Mesenchymal stem cell (in vitro differentiated cells and primary cell): ENCODE measurements around the gene PILRB.
"Not testable (repeated sequence)": the region's sequence is repeated elsewhere in the genome, so short reads cannot be mapped to it uniquely, and the experiment has no call there.

Source experiments
- DNase-seq: peaks from one replicate; pipeline ENCODE4 v3.0.0-alpha.2; 2013
- H2AFZ ChIP-seq: one replicate; pipeline ENCODE4 v1.6.1; 2013; ENCODE audit warnings: low read depth, mild to moderate bottlenecking, control low read depth, inconsistent platforms, low read length, moderate library complexity
- H2AK5ac ChIP-seq: 2 replicates; pipeline ENCODE4 v1.6.1; 2013; ENCODE audit warnings: low read length, moderate library complexity, mild to moderate bottlenecking, inconsistent platforms; ENCODE audit not compliant: severe bottlenecking
- H2BK120ac ChIP-seq: one replicate; pipeline ENCODE4 v1.6.1; 2013; ENCODE audit warnings: low read depth, mild to moderate bottlenecking, inconsistent platforms, low read length, moderate library complexity
- H2BK12ac ChIP-seq, 2 experiments: one replicate each; pipeline ENCODE4 v1.6.1; 2013; ENCODE audit warnings: inconsistent platforms in 2 of 2, low read length in 2 of 2, mild to moderate bottlenecking in 2 of 2, moderate library complexity in 2 of 2, control low read depth in 1 of 2
- H2BK15ac ChIP-seq: one replicate; pipeline ENCODE4 v1.6.1; 2013; ENCODE audit warnings: mild to moderate bottlenecking, low read depth, inconsistent platforms; ENCODE audit not compliant: poor library complexity, severe bottlenecking
- H2BK5ac ChIP-seq: 2 replicates; pipeline ENCODE4 v1.6.1; 2013; ENCODE audit warnings: low read depth, mild to moderate bottlenecking, low read length, control low read depth, inconsistent platforms; ENCODE audit not compliant: poor library complexity, severe bottlenecking
- H3K14ac ChIP-seq, 2 experiments: one replicate each; pipeline ENCODE4 v1.6.1; 2013; ENCODE audit warnings: inconsistent platforms in 2 of 2, low read length in 2 of 2, control low read depth in 1 of 2, mild to moderate bottlenecking in 1 of 2, moderate library complexity in 1 of 2
- H3K18ac ChIP-seq, 2 experiments: one replicate each; pipeline ENCODE4 v1.6.1; 2013; ENCODE audit warnings: inconsistent platforms in 2 of 2, low read length in 2 of 2, control low read depth in 1 of 2, low read depth in 1 of 2, mild to moderate bottlenecking in 1 of 2
- H3K23ac ChIP-seq, 2 experiments: one replicate each; pipeline ENCODE4 v1.6.1; 2013; ENCODE audit warnings: inconsistent platforms in 2 of 2, low read length in 2 of 2, mild to moderate bottlenecking in 2 of 2, moderate library complexity in 2 of 2, control low read depth in 1 of 2
- H3K27ac ChIP-seq: 2 replicates; pipeline ENCODE4 v1.5.1; 2013; ENCODE audit warnings: mild to moderate bottlenecking, moderate library complexity, low read length, control low read depth, inconsistent platforms; ENCODE audit not compliant: poor library complexity, severe bottlenecking
- H3K27me3 ChIP-seq, 2 experiments: 2 replicates each; pipeline versions ENCODE4 v1.6.1 to v1.7.0; 2013; ENCODE audit warnings: low read length in 2 of 2, mild to moderate bottlenecking in 2 of 2, moderate library complexity in 2 of 2, control low read depth in 1 of 2, inconsistent platforms in 1 of 2; ENCODE audit not compliant: control insufficient read depth in 1 of 2, insufficient read depth in 1 of 2
- H3K36me3 ChIP-seq, 2 experiments: 2 replicates each; pipeline versions ENCODE4 v1.6.1 to v1.7.0; 2013; ENCODE audit warnings: low read length in 2 of 2, control low read depth in 1 of 2, inconsistent platforms in 1 of 2, low read depth in 1 of 2, mild to moderate bottlenecking in 1 of 2; ENCODE audit not compliant: insufficient read depth in 2 of 2, control insufficient read depth in 1 of 2
- H3K4ac ChIP-seq, 2 experiments: one replicate each; pipeline ENCODE4 v1.6.1; 2013; ENCODE audit warnings: inconsistent platforms in 2 of 2, low read length in 2 of 2, mild to moderate bottlenecking in 2 of 2, moderate library complexity in 2 of 2, control low read depth in 1 of 2, low read depth in 1 of 2
- H3K4me1 ChIP-seq: 2 replicates; pipeline ENCODE4 v1.6.1; 2013; ENCODE audit warnings: low read depth, low read length, control low read depth; ENCODE audit not compliant: control insufficient read depth, insufficient read depth
- H3K4me2 ChIP-seq: 2 replicates; pipeline ENCODE4 v1.6.1; 2013; ENCODE audit warnings: low read length, mild to moderate bottlenecking, inconsistent platforms; ENCODE audit not compliant: poor library complexity, severe bottlenecking
- H3K4me3 ChIP-seq, 2 experiments: 2 replicates each; pipeline versions ENCODE4 v1.5.1 to v1.7.0; 2013; ENCODE audit warnings: low read length in 2 of 2, mild to moderate bottlenecking in 2 of 2, control low read depth in 1 of 2, low read depth in 1 of 2; ENCODE audit not compliant: insufficient read depth in 1 of 2
- H3K79me1 ChIP-seq: replicated peaks from 2 replicates; pipeline ENCODE4 v1.6.1; 2013; ENCODE audit warnings: mild to moderate bottlenecking, control low read depth, low read length, inconsistent platforms; ENCODE audit not compliant: poor library complexity, severe bottlenecking
- H3K9ac ChIP-seq: 2 replicates; pipeline ENCODE4 v1.7.0; 2013; ENCODE audit warnings: mild to moderate bottlenecking, low read length, moderate library complexity
- H3K9me3 ChIP-seq: 2 replicates; pipeline ENCODE4 v1.7.0; 2013; ENCODE audit warnings: mild to moderate bottlenecking, low read length; ENCODE audit not compliant: control insufficient read depth
- H4K8ac ChIP-seq: one replicate; pipeline ENCODE4 v1.6.1; 2013; ENCODE audit warnings: inconsistent platforms, mild to moderate bottlenecking, low read length, moderate library complexity
- H4K91ac ChIP-seq: one replicate; pipeline ENCODE4 v1.6.1; 2013; ENCODE audit warnings: mild to moderate bottlenecking, low read length, inconsistent platforms
- WGBS: methylation state at CpG from one replicate; pipeline ENCODE4 v1.1.7; 2013; ENCODE audit warnings: mixed read lengths; 5-methylcytosine and 5-hydroxymethylcytosine counted together

PILRB gene

GRCh38 chr7:100363098-100363497 is 5.2 kb downstream of the PILRB start:
- no peak overlapping the region for H2AFZ ChIP-seq
- no peak overlapping the region for H2BK15ac ChIP-seq
- H3K9me3 ChIP-seq: no peaks in the 10 kb centered on the region
- no peak overlapping the region for H3K9ac ChIP-seq
- no peak overlapping the region for H3K4me2 ChIP-seq
- peaks cover 47 to 50% of the 10 kb centered on the region in 2 experiments for H3K36me3 ChIP-seq
- H2AK5ac ChIP-seq: no peak overlapping the region
- no peak overlapping the region for H3K4me3 ChIP-seq
- no peaks in the 10 kb centered on the region for H3K27me3 ChIP-seq
- no peak overlapping the region for H3K18ac ChIP-seq
- no peak for DNase-seq
- H2BK12ac ChIP-seq: no peak overlapping the region
- H2BK5ac ChIP-seq: no peak overlapping the region
- H4K91ac ChIP-seq: no peak overlapping the region
- H3K4ac ChIP-seq: no peak overlapping the region
- H3K4me1 ChIP-seq: peaks cover 8% of the 10 kb centered on the region
- H3K23ac ChIP-seq: no peak overlapping the region
- no peak overlapping the region for H3K27ac ChIP-seq
- no peak overlapping the region for H2BK120ac ChIP-seq
- H3K79me1 ChIP-seq: peaks cover 15% of the 10 kb centered on the region
- no peak overlapping the region for H4K8ac ChIP-seq
- H3K14ac ChIP-seq: no peak overlapping the region

- not testable (repeated sequence) for H3K23ac ChIP-seq, H3K27ac ChIP-seq, H3K9me3 ChIP-seq, H3K18ac ChIP-seq, H3K27me3 ChIP-seq, H3K14ac ChIP-seq, H3K9ac ChIP-seq, H3K4me3 ChIP-seq, H4K8ac ChIP-seq, H2BK5ac ChIP-seq, H3K4me2 ChIP-seq, H3K4ac ChIP-seq, H2AK5ac ChIP-seq, H2AFZ ChIP-seq, H2BK12ac ChIP-seq, H2BK15ac ChIP-seq, H3K4me1 ChIP-seq, DNase-seq, H2BK120ac ChIP-seq, H4K91ac ChIP-seq
- 100% methylated on average over 3 of the region's 7 CpGs for whole genome bisulfite sequencing
- Histone ChIP-seq H3K79me1 (peaks cover 10% of the 10 kb centered on the region), H3K36me3 (peaks cover 41 to 49% of the 10 kb centered on the region in 2 experiments)
Measured at GRCh38 chr7:100363797-100364196, 5.9 kb downstream of the PILRB start.

- Histone ChIP-seq H2AFZ (no peak overlapping the region), H3K27me3 (no peaks in the 10 kb centered on the region), H3K4me3 (no peak overlapping the region), H2BK15ac (no peak overlapping the region), H3K4me1 (no peaks in the 10 kb centered on the region), H3K4ac (no peak overlapping the region), H2BK12ac (no peak overlapping the region), H3K9me3 (no peaks in the 10 kb centered on the region), H2BK120ac (no peak overlapping the region), H3K23ac (no peak overlapping the region), H3K18ac (no peak overlapping the region), H2BK5ac (no peak overlapping the region), H3K14ac (no peak overlapping the region), H4K91ac (no peak overlapping the region), H3K36me3 (peaks cover 34 to 42% of the 10 kb centered on the region in 2 experiments), H2AK5ac (no peak overlapping the region), H3K4me2 (no peak overlapping the region), H4K8ac (no peak overlapping the region), H3K27ac (no peak overlapping the region), H3K9ac (no peak overlapping the region), H3K79me1 (peaks cover 5% of the 10 kb centered on the region)
- no peak for DNase-seq
- 97% methylated on average over 6 of the region's 6 CpGs for WGBS
Measured at GRCh38 chr7:100364480-100364879, 6.6 kb downstream of the PILRB start.

GRCh38 chr7:100365998-100366367 is 8.1 kb downstream of the PILRB start:
- not testable (repeated sequence) for H2AK5ac ChIP-seq, H2BK120ac ChIP-seq, H3K9me3 ChIP-seq, H2BK12ac ChIP-seq, DNase-seq, H3K23ac ChIP-seq, H3K4me1 ChIP-seq, H2BK15ac ChIP-seq, H3K4me2 ChIP-seq, H2BK5ac ChIP-seq, H3K27ac ChIP-seq, H3K14ac ChIP-seq, H3K9ac ChIP-seq, H3K79me1 ChIP-seq, H2AFZ ChIP-seq, H3K18ac ChIP-seq, H3K4me3 ChIP-seq, H3K4ac ChIP-seq, H3K27me3 ChIP-seq, H4K91ac ChIP-seq
- WGBS: 100% methylated on average over 3 of the region's 7 CpGs
- Histone ChIP-seq H3K36me3 (peaks cover 21 to 30% of the 10 kb centered on the region in 2 experiments), H4K8ac (peak overlapping the region; percentile 29)
